Measurements from ENCODE around the gene ARL10. TPM values are rescaled to one million over a fixed set of nuclear protein-coding genes. Genes with fewer than 3 reads are reported as not detected.

The ARL10 gene
- total RNA-seq, 2 donors from 2014 or later: 7.5 to 14.0 TPM

- Mint-ChIP-seq H3K27me3 (ENCODE audit: low read depth) (no peaks in the 10 kb centered on the region), H3K36me3 (ENCODE audit: insufficient read depth in 2 of 2) (peaks cover 4 to 26% of the 10 kb centered on the region in 2 donors), H3K4me1 (ENCODE audit: low read depth) (peaks cover 13% of the 10 kb centered on the region), H3K4me3 (no peak overlapping the region), H3K27ac (peak overlapping the region; percentile 75), H3K9me3 (no peaks in the 10 kb centered on the region)
- ATAC-seq (replicated peaks in 1 of 2): no peak
- no peak for DNase-seq
These were observed 13.0 kb upstream of the ARL10 start for GRCh38 chr5:176352116-176352878.

- Mint-ChIP-seq H3K27me3 (ENCODE audit: low read depth) (no peaks in the 10 kb centered on the region), H3K27ac (no peak overlapping the region), H3K4me1 (ENCODE audit: low read depth) (peaks cover 25% of the 10 kb centered on the region), H3K4me3 (no peak overlapping the region), H3K9me3 (no peaks in the 10 kb centered on the region), H3K36me3 (ENCODE audit: insufficient read depth in 2 of 2) (peaks cover 7 to 37% of the 10 kb centered on the region in 2 donors)
- ATAC-seq (replicated peaks in 1 of 2): no peak
- DNase-seq: no peak
These were observed 11.8 kb upstream of the ARL10 start for GRCh38 chr5:176353533-176353932.

DNA sequence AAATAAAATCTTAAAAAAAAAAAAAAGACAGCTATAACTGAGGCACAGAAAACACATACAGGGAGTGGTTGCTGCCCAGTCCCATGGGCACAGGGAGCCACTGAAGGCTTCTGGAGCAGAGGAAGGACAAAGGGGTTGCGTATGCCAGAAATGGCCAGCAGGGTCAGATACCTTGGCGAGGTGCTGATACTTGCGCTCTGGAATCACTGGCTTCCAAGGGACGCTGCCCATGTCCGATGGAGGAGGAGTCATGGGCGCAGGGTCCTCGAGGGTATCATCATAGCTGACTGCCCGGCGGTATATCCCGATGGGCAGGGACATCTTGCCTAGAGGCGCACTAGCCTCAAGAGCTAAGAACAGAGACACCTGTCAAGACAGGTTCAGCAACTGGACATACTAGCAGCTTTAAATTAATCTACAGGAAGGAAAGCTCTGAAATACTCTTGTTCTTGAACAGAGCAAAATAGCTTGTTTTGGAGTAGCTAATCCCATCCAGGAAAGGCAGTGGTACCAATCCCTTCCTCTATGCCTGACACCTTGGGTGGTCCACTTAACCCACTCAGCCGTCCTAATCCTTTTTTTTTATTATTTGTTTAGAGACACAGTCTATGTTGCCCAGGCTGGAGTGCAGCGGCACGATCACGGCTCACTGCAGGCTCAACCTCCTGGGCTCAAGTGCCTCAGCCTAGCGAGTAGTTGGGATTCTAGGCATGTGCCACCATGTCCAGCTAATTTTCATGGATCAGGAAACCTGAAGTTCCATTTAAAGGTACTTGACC, 9.7 kb upstream of the ARL10 start:
- H3K9me3 Mint-ChIP-seq: no peaks in the 10 kb centered on the region

DNA sequence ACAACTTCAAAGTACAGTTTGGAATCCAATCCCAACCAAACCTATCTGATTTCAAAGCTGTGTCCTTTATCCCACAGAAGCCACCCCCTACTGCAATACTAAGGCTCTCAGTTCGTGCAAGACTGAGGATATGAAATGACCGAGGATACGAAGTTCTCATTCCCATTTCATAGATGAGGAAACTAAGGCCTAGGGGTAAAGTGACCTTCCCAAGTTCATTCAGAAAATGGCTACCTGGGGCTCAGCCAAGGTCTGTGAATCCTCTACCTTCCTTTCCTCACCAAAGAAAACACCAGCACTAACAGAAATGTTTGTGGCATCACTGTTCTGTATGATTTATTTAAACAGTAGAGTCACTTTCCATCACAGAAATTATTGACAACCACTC, 9.1 kb upstream of the ARL10 start:
- H3K9me3 Mint-ChIP-seq: no peaks in the 10 kb centered on the region
- H3K36me3 Mint-ChIP-seq (ENCODE audit: insufficient read depth in 2 of 2): peaks cover 6 to 28% of the 10 kb centered on the region in 2 donors
- no peak overlapping the region for H3K4me3 Mint-ChIP-seq
- H3K4me1 Mint-ChIP-seq (ENCODE audit: low read depth): peaks cover 39% of the 10 kb centered on the region
- no peak for DNase-seq
- no peak for ATAC-seq (replicated peaks in 1 of 2)
- peak overlapping the region; percentile 32 for H3K27ac Mint-ChIP-seq
- no peaks in the 10 kb centered on the region for H3K27me3 Mint-ChIP-seq (ENCODE audit: low read depth)

More for the DNA sequence above, 9.7 kb upstream of the ARL10 start:
- H3K27me3 Mint-ChIP-seq (ENCODE audit: low read depth): no peaks in the 10 kb centered on the region
- H3K4me1 Mint-ChIP-seq (ENCODE audit: low read depth): peaks cover 39% of the 10 kb centered on the region
- no peak overlapping the region for H3K4me3 Mint-ChIP-seq
- ATAC-seq (replicated peaks in 1 of 2) (no peak), DNase-seq (no peak)
- H3K36me3 Mint-ChIP-seq (ENCODE audit: insufficient read depth in 2 of 2): peaks cover 6 to 30% of the 10 kb centered on the region in 2 donors
- no peak overlapping the region for H3K27ac Mint-ChIP-seq

- ATAC-seq (replicated peaks in 1 of 2) (no peak), DNase-seq (no peak)
- Mint-ChIP-seq H3K4me1 (ENCODE audit: low read depth) (peaks cover 51% of the 10 kb centered on the region), H3K36me3 (ENCODE audit: insufficient read depth in 2 of 2) (peaks cover 4 to 18% of the 10 kb centered on the region in 2 donors), H3K4me3 (peak overlapping the region; percentile 76 to 78), H3K27ac (peak overlapping the region; percentile 77), H3K9me3 (no peaks in the 10 kb centered on the region), H3K27me3 (ENCODE audit: low read depth) (no peaks in the 10 kb centered on the region)
These were observed 5.6 kb upstream of the ARL10 start for GRCh38 chr5:176359658-176360057.

DNA sequence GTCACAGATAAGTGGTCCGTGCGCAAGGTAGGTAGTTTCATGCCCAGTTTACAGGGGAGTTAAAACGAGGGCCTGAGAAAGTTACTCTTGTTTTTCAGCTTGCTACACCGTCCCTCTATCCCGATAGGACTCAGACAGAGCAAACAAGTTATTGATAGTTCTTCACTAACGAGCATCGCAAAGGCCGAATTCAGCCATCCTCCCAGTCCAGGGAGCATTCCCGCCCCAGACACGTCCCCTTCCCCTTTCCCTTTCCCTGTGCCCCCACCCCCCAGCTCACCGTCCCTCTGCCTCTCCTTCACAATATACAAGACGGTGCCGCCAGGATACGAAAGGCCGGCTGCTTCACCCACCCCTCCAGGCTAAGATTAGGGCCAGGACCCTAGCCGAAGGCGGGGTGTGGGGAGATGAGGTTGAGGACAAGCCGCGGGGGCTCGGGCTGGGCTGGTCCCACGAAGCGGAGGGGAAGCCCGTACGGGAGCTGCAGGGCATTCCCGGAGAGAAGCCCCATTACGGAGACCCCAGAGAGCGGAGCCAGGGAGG, 4.3 kb upstream of the ARL10 start:
- Mint-ChIP-seq H3K4me3 (peak overlapping the region; percentile 92 to 99), H3K27me3 (ENCODE audit: low read depth) (no peaks in the 10 kb centered on the region), H3K36me3 (ENCODE audit: insufficient read depth in 2 of 2) (peaks cover 4 to 18% of the 10 kb centered on the region in 2 donors), H3K27ac (peak overlapping the region; percentile 95), H3K9me3 (no peaks in the 10 kb centered on the region), H3K4me1 (ENCODE audit: low read depth) (peaks cover 52% of the 10 kb centered on the region)
- DNase-seq: peak in 1 of 2 donors; percentile 27
- no peak for ATAC-seq (replicated peaks in 1 of 2)

DNA sequence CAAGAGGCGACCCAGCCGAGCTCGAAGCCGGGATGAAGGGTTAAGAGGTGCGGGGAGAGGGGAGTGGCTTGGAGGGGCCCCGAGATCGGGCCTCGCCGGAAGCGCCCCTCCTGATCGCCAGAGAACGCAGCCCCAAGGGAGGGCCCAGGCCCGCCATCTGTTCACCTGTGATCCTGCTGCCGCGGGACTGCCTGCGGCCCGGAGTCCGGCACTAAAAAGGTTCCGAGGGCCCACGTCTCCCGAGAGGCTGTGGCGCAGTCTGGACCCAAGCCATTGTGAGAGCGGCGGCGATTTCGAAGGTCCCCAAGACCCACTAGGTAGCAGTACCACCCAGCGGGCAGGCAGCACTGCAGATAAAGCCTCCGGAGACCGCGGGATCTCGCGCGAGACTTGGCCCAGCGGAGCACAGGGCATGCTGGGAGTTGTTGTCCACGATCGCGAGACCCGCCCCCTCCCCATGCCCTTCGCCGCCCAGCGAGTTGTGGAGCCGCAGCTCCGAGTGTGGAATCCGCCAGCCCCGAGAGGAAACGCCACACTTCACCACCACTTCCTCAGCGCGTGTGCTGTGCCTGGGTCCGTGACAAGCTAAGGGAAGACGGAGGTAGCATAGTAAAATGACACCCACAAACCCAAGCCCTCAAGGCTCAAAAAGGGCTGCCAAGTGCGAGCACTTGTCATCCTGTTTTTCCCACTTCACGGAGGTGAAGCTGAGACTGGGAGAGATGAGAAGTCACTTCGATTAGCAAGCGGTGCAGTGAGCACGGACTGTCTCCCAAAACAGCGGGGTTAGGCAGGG, 3.7 kb upstream of the ARL10 start, which contains the start of gene KIAA1191:
Gene KIAA1191, minus strand, starts transcription at position 328 of the 796 bp plus-strand sequence. CDS start 2,256 bp downstream, outside the sequence.
- Mint-ChIP-seq H3K27ac (peak within 1 kb of the TSS; percentile 95), H3K27me3 (ENCODE audit: low read depth) (no peaks in the 10 kb centered on the region), H3K9me3 (no peaks in the 10 kb centered on the region), H3K36me3 (ENCODE audit: insufficient read depth in 2 of 2) (peaks cover 4 to 20% of the 10 kb centered on the region in 2 donors), H3K4me1 (ENCODE audit: low read depth) (peaks cover 52% of the 10 kb centered on the region), H3K4me3 (peak within 1 kb of the TSS; percentile 92 to 99)
- DNase-seq (peak; percentile 94 to 96), ATAC-seq (replicated peaks in 1 of 2) (peak; percentile 91 to 92)

DNA sequence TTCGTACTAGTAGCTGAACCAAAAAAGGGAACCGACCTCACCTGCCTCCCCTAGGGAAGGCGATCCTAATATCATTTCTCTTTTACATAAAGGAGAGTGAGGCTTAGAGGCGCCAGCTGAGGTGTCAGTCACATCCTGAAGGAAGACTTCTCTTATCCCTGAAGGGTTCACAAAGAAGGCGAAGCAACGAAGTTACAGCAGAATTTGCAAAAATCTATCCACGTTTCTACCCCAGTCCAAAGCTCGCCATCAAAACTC, 3.1 kb upstream of the ARL10 start:
- DNase-seq: no peak
- Mint-ChIP-seq H3K9me3 (no peaks in the 10 kb centered on the region), H3K36me3 (ENCODE audit: insufficient read depth in 2 of 2) (peaks cover 5 to 20% of the 10 kb centered on the region in 2 donors), H3K27ac (peak overlapping the region; percentile 46), H3K4me1 (ENCODE audit: low read depth) (peaks cover 49% of the 10 kb centered on the region), H3K4me3 (peak overlapping the region; percentile 92 to 99), H3K27me3 (ENCODE audit: low read depth) (no peaks in the 10 kb centered on the region)
- ATAC-seq (replicated peaks in 1 of 2): no peak

GRCh38 chr5:176364765-176365350, 429 bp upstream of the ARL10 start:
- Mint-ChIP-seq H3K4me3 (peak overlapping the region; percentile 77 to 78), H3K27me3 (ENCODE audit: low read depth) (no peaks in the 10 kb centered on the region), H3K36me3 (ENCODE audit: insufficient read depth in 2 of 2) (peaks cover 5 to 10% of the 10 kb centered on the region in 2 donors), H3K9me3 (no peaks in the 10 kb centered on the region), H3K4me1 (ENCODE audit: low read depth) (peaks cover 33% of the 10 kb centered on the region), H3K27ac (peak overlapping the region; percentile 60)
- ATAC-seq (replicated peaks in 1 of 2) (no peak), DNase-seq (no peak)

DNA sequence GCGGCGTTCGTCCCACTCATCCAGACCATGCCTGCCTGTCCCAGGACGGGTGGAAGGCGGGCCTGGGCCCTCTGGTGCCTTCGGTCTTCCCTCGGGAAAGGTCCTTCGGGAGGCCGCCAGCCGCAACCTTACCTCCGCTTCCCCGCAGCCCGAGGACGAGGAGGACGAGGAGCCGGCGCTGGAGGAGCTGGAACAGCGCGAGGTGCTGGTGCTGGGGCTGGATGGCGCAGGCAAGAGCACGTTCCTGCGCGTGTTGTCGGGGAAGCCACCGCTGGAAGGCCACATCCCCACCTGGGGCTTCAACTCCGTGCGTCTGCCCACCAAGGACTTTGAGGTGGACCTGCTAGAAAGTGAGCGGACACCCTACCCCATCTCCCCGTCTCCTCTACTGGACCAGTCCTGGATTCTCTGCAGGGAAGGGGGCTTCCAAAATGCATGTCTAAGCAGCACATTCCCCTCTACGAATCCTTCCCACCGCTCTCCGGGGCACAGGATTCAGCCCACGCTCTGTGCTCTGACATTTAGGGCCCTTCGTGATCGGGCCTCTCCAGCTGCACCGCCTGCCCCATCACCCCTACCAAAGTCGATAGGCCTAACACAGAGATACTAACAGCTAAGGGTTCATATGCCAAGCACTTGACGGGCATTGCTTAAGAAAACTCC, 1.1 kb downstream of the ARL10 start:
- Mint-ChIP-seq H3K27ac (no peak overlapping the region), H3K9me3 (no peaks in the 10 kb centered on the region), H3K4me3 (peak overlapping the region; percentile 60 to 69), H3K36me3 (ENCODE audit: insufficient read depth in 2 of 2) (peaks cover 3 to 10% of the 10 kb centered on the region in 2 donors), H3K4me1 (ENCODE audit: low read depth) (peaks cover 28% of the 10 kb centered on the region), H3K27me3 (ENCODE audit: low read depth) (no peaks in the 10 kb centered on the region)
- DNase-seq (no peak), ATAC-seq (replicated peaks in 1 of 2) (no peak)

- Mint-ChIP-seq H3K27ac (no peak overlapping the region), H3K36me3 (ENCODE audit: insufficient read depth in 2 of 2) (peaks cover 3 to 10% of the 10 kb centered on the region in 2 donors), H3K27me3 (ENCODE audit: low read depth) (no peaks in the 10 kb centered on the region), H3K9me3 (no peaks in the 10 kb centered on the region), H3K4me1 (ENCODE audit: low read depth) (peaks cover 19% of the 10 kb centered on the region), H3K4me3 (no peak overlapping the region)
- no peak for DNase-seq
- ATAC-seq (replicated peaks in 1 of 2): no peak
These were observed 3.4 kb downstream of the ARL10 start for GRCh38 chr5:176368726-176369125.
